GM23338 (cell line): Measurements from ENCODE around the gene EFCAB6. TPM values are rescaled to one million over a fixed set of nuclear protein-coding genes. Genes with fewer than 3 reads are reported as not detected.

Experiments
- ATAC-seq: fragments of 200-7000 bp; cut with Tn5 transposase; 3 replicates; pipeline ENCODE4 v1.9.1; 2020
- DNase-seq: peaks from one replicate; pipeline ENCODE4 v3.0.0-alpha.2; 2015; ENCODE audit warnings: low spot score
- H2AFZ ChIP-seq: fragments of 200-600 bp; sonication (generic); 2 replicates; pipeline ENCODE4 v1.8.0; 2016; ENCODE audit warnings: antibody characterized with exemption, mild to moderate bottlenecking, moderate library complexity
- H3F3A ChIP-seq: fragments of 200-600 bp; sonication (generic); replicated peaks from 2 replicates; pipeline ENCODE4 v1.8.0; 2017; ENCODE audit warnings: antibody characterized with exemption, mixed run types, low read depth
- H3K27ac ChIP-seq: fragments of 200-600 bp; sonication (generic); 2 replicates; pipeline ENCODE4 v1.6.1; 2016; ENCODE audit warnings: low read depth
- H3K27me3 ChIP-seq: fragments of 200-600 bp; sonication (generic); 2 replicates; pipeline ENCODE4 v1.8.0; 2016; ENCODE audit warnings: mild to moderate bottlenecking, mixed run types, moderate library complexity; ENCODE audit not compliant: insufficient read depth
- H3K36me3 ChIP-seq: fragments of 200-600 bp; sonication (generic); 2 replicates; pipeline ENCODE4 v1.8.0; 2016; ENCODE audit warnings: mild to moderate bottlenecking; ENCODE audit not compliant: insufficient read depth
- H3K4me1 ChIP-seq: fragments of 200-600 bp; sonication (generic); 2 replicates; pipeline ENCODE4 v1.8.0; 2016; ENCODE audit warnings: mild to moderate bottlenecking, moderate library complexity; ENCODE audit not compliant: insufficient read depth
- H3K4me2 ChIP-seq: fragments of 200-600 bp; sonication (generic); 2 replicates; pipeline ENCODE4 v1.7.1; 2017; ENCODE audit warnings: mixed run types
- H3K4me3 ChIP-seq: fragments of 200-600 bp; sonication (generic); 2 replicates; pipeline ENCODE4 v1.6.1; 2016; ENCODE audit warnings: mixed run types
- H3K79me2 ChIP-seq: fragments of 200-600 bp; sonication (generic); replicated peaks from 2 replicates; pipeline ENCODE4 v1.8.0; 2017; ENCODE audit warnings: mild to moderate bottlenecking; ENCODE audit not compliant: insufficient read depth
- H3K9me2 ChIP-seq: fragments of 200-600 bp; sonication (generic); 2 replicates; pipeline ENCODE4 v1.8.0; 2017; ENCODE audit not compliant: insufficient read depth
- H4K20me1 ChIP-seq: fragments of 200-600 bp; sonication (generic); replicated peaks from 2 replicates; pipeline ENCODE4 v1.8.0; 2017; ENCODE audit warnings: mild to moderate bottlenecking; ENCODE audit not compliant: insufficient read depth
- H3K27ac Mint-ChIP-seq: 2 replicates; pipeline ENCODE4 v1.8.0; 2020; ENCODE audit warnings: inconsistent platforms, mild to moderate bottlenecking, moderate library complexity, mixed read lengths
- H3K27me3 Mint-ChIP-seq: 3 replicates; pipeline ENCODE4 v1.8.0; 2022; ENCODE audit warnings: low read depth, mild to moderate bottlenecking, moderate library complexity, mixed read lengths, inconsistent platforms; ENCODE audit not compliant: insufficient read depth, poor library complexity
- H3K36me3 Mint-ChIP-seq: 3 replicates; pipeline ENCODE4 v1.8.0; 2021; ENCODE audit warnings: low read depth, mild to moderate bottlenecking, inconsistent platforms, moderate library complexity, mixed read lengths
- H3K4me1 Mint-ChIP-seq: 3 replicates; pipeline ENCODE4 v1.8.0; 2020; ENCODE audit warnings: mild to moderate bottlenecking, inconsistent platforms, mixed read lengths
- H3K4me3 Mint-ChIP-seq: 3 replicates; pipeline ENCODE4 v1.8.0; 2021; ENCODE audit warnings: moderate library complexity, mild to moderate bottlenecking, inconsistent platforms, mixed read lengths
- H3K9me3 Mint-ChIP-seq: 3 replicates; pipeline ENCODE4 v1.8.0; 2020; ENCODE audit warnings: moderate library complexity, mild to moderate bottlenecking, inconsistent platforms, mixed read lengths
- CREB1 ChIP-seq: fragments of 250-450 bp; sonication (Bioruptor Pico); IDR thresholded peaks from 2 replicates; pipeline ENCODE4 v1.5.0; 2020; ENCODE audit warnings: low read depth, mild to moderate bottlenecking, moderate library complexity
- EZH2 ChIP-seq: fragments of 200-600 bp; sonication (generic); IDR thresholded peaks from one replicate; pipeline ENCODE4 v1.8.0; 2017; ENCODE audit warnings: antibody characterized with exemption, mild to moderate bottlenecking, low read depth; ENCODE audit not compliant: unreplicated experiment
- EZH2phosphoT487 ChIP-seq: fragments of 200-600 bp; sonication (generic); IDR thresholded peaks from one replicate; pipeline ENCODE4 v1.8.1; 2018; ENCODE audit warnings: antibody characterized with exemption; ENCODE audit not compliant: unreplicated experiment
- JUNB ChIP-seq: IDR thresholded peaks from one replicate; pipeline ENCODE4 v1.6.1; 2016; ENCODE audit warnings: antibody characterized with exemption; ENCODE audit not compliant: unreplicated experiment
- NANOG ChIP-seq: IDR thresholded peaks from 2 replicates; pipeline ENCODE4 v1.6.1; 2016; ENCODE audit warnings: antibody characterized with exemption, borderline replicate concordance
- POLR2AphosphoS5 ChIP-seq: IDR thresholded peaks from 2 replicates; pipeline ENCODE4 v1.6.1; 2016; ENCODE audit warnings: antibody characterized with exemption, low read depth
- STAT1 ChIP-seq: IDR thresholded peaks from one replicate; pipeline ENCODE4 v1.6.1; 2016; ENCODE audit warnings: antibody characterized with exemption; ENCODE audit not compliant: unreplicated experiment
- ZNF114 ChIP-seq: fragments of 250-450 bp; sonication (Bioruptor Pico); IDR thresholded peaks from 2 replicates; pipeline ENCODE4 v1.5.0; 2020; ENCODE audit warnings: mild to moderate bottlenecking, moderate library complexity
- ZNF331 ChIP-seq: fragments of 250-450 bp; sonication (Bioruptor Pico); IDR thresholded peaks from 2 replicates; pipeline ENCODE4 v1.5.0; 2020; ENCODE audit warnings: low read depth, mild to moderate bottlenecking, moderate library complexity
- polyA plus RNA-seq: library from polyadenylated mRNA; unstranded; fragments of >200 nt; fragmentation: Nextera tagmentation; extraction: Ambion mirVana; gene quantifications from 2 replicates; pipeline ENCODE4 v1.2.1, GENCODE V29; 2016
- total RNA-seq: library from RNA; depleted of rRNA; stranded (reverse); fragments of >200 nt; shearing (Covaris generic); gene quantifications from 2 replicates; pipeline ENCODE4 v1.2.3, GENCODE V29; 2014
- TF ChIP-seq, protein P1 (sequence below): fragments of 250-450 bp; sonication (Bioruptor Pico); IDR thresholded peaks from 2 replicates; pipeline ENCODE4 v1.5.0; 2020; ENCODE audit warnings: mild to moderate bottlenecking, moderate library complexity
- TF ChIP-seq, protein P2 (sequence below): IDR thresholded peaks from 2 replicates; pipeline ENCODE4 v1.6.1; 2016; ENCODE audit warnings: antibody characterized with exemption
- TF ChIP-seq, protein P3 (sequence below), 2 experiments: fragments of 200-600 bp in 1 of 2; sonication (generic) in 1 of 2; conservative IDR thresholded peaks; 2 replicates each; pipeline versions ENCODE4 v1.5.1 to v1.6.1; 2016 to 2017; ENCODE audit warnings: antibody characterized with exemption in 2 of 2, low read depth in 2 of 2, mild to moderate bottlenecking in 2 of 2, moderate library complexity in 1 of 2
- TF ChIP-seq, protein P4 (sequence below): IDR thresholded peaks from one replicate; pipeline ENCODE4 v1.6.1; 2018; ENCODE audit warnings: antibody characterized with exemption; ENCODE audit not compliant: unreplicated experiment

EFCAB6 gene
- total and polyA plus RNA-seq, 2 experiments from 2014 or later = 1.1 to 1.8 TPM

DNA sequence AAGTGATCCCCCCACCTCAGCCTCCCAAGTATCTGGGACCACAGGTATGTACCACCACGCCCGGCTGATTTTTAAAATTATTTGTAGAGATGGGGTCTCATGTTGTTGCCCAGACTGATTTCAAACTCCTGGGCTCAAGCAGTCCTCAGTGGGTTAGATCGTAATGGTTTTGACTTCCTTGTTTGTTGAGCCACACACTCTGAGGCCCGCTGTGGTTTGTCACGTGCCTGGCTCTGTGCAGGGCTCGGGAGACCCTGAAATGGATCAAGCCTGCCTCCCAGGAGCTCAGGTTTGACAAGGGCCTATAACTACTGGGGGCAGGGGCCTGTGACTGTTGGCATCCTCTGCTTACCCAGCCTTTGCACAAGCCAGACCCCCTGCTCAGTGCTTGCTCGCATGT is 332.1 kb downstream of the EFCAB6 start:
- H3K36me3 ChIP-seq = no peaks in the 10 kb centered on the region
- Mint-ChIP-seq H3K27me3 (peaks cover 8% of the 10 kb centered on the region), H3K27ac (no peak overlapping the region), H3K4me1 (peaks cover 13% of the 10 kb centered on the region), H3K9me3 (no peaks in the 10 kb centered on the region), H3K4me3 (no peak overlapping the region), H3K36me3 (no peaks in the 10 kb centered on the region)
- ATAC-seq = no peak
- H2AFZ ChIP-seq = no peak overlapping the region
- H4K20me1 ChIP-seq = no peaks in the 10 kb centered on the region
- H3K4me2 ChIP-seq = no peak overlapping the region
- DNase-seq = no peak
- no peaks in the 10 kb centered on the region for H3F3A ChIP-seq
- no peaks in the 10 kb centered on the region for H3K79me2 ChIP-seq
- H3K4me1 ChIP-seq = peaks cover 10% of the 10 kb centered on the region; the same call in 1 of the 2 replicates
- H3K27ac ChIP-seq = no peak overlapping the region
- TF ChIP-seq STAT1 (no peak), NANOG (no peak), POLR2AphosphoS5 (no peak), JUNB (no peak), ZNF331 (no peak), ZNF114 (no peak), CREB1 (CRISPR knock-in tag) (no peak), EZH2 (no peak), EZH2phosphoT487 (no peak)
- TF ChIP-seq, protein P1, sequence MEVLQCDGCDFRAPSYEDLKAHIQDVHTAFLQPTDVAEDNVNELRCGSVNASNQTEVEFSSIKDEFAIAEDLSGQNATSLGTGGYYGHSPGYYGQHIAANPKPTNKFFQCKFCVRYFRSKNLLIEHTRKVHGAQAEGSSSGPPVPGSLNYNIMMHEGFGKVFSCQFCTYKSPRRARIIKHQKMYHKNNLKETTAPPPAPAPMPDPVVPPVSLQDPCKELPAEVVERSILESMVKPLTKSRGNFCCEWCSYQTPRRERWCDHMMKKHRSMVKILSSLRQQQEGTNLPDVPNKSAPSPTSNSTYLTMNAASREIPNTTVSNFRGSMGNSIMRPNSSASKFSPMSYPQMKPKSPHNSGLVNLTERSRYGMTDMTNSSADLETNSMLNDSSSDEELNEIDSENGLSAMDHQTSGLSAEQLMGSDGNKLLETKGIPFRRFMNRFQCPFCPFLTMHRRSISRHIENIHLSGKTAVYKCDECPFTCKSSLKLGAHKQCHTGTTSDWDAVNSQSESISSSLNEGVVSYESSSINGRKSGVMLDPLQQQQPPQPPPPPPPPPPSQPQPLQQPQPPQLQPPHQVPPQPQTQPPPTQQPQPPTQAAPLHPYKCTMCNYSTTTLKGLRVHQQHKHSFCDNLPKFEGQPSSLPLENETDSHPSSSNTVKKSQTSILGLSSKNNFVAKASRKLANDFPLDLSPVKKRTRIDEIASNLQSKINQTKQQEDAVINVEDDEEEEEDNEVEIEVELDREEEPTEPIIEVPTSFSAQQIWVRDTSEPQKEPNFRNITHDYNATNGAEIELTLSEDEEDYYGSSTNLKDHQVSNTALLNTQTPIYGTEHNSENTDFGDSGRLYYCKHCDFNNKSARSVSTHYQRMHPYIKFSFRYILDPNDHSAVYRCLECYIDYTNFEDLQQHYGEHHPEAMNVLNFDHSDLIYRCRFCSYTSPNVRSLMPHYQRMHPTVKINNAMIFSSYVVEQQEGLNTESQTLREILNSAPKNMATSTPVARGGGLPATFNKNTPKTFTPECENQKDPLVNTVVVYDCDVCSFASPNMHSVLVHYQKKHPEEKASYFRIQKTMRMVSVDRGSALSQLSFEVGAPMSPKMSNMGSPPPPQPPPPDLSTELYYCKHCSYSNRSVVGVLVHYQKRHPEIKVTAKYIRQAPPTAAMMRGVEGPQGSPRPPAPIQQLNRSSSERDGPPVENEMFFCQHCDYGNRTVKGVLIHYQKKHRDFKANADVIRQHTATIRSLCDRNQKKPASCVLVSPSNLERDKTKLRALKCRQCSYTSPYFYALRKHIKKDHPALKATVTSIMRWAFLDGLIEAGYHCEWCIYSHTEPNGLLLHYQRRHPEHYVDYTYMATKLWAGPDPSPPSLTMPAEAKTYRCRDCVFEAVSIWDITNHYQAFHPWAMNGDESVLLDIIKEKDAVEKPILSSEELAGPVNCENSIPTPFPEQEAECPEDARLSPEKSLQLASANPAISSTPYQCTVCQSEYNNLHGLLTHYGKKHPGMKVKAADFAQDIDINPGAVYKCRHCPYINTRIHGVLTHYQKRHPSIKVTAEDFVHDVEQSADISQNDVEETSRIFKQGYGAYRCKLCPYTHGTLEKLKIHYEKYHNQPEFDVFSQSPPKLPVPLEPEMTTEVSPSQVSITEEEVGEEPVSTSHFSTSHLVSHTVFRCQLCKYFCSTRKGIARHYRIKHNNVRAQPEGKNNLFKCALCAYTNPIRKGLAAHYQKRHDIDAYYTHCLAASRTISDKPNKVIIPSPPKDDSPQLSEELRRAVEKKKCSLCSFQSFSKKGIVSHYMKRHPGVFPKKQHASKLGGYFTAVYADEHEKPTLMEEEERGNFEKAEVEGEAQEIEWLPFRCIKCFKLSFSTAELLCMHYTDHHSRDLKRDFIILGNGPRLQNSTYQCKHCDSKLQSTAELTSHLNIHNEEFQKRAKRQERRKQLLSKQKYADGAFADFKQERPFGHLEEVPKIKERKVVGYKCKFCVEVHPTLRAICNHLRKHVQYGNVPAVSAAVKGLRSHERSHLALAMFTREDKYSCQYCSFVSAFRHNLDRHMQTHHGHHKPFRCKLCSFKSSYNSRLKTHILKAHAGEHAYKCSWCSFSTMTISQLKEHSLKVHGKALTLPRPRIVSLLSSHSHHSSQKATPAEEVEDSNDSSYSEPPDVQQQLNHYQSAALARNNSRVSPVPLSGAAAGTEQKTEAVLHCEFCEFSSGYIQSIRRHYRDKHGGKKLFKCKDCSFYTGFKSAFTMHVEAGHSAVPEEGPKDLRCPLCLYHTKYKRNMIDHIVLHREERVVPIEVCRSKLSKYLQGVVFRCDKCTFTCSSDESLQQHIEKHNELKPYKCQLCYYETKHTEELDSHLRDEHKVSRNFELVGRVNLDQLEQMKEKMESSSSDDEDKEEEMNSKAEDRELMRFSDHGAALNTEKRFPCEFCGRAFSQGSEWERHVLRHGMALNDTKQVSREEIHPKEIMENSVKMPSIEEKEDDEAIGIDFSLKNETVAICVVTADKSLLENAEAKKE (CRISPR knock-in tag) = no peak
- TF ChIP-seq, protein P2, sequence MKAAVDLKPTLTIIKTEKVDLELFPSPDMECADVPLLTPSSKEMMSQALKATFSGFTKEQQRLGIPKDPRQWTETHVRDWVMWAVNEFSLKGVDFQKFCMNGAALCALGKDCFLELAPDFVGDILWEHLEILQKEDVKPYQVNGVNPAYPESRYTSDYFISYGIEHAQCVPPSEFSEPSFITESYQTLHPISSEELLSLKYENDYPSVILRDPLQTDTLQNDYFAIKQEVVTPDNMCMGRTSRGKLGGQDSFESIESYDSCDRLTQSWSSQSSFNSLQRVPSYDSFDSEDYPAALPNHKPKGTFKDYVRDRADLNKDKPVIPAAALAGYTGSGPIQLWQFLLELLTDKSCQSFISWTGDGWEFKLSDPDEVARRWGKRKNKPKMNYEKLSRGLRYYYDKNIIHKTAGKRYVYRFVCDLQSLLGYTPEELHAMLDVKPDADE = no peak
- TF ChIP-seq, protein P3, sequence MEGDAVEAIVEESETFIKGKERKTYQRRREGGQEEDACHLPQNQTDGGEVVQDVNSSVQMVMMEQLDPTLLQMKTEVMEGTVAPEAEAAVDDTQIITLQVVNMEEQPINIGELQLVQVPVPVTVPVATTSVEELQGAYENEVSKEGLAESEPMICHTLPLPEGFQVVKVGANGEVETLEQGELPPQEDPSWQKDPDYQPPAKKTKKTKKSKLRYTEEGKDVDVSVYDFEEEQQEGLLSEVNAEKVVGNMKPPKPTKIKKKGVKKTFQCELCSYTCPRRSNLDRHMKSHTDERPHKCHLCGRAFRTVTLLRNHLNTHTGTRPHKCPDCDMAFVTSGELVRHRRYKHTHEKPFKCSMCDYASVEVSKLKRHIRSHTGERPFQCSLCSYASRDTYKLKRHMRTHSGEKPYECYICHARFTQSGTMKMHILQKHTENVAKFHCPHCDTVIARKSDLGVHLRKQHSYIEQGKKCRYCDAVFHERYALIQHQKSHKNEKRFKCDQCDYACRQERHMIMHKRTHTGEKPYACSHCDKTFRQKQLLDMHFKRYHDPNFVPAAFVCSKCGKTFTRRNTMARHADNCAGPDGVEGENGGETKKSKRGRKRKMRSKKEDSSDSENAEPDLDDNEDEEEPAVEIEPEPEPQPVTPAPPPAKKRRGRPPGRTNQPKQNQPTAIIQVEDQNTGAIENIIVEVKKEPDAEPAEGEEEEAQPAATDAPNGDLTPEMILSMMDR (conservative IDR thresholded peaks at IDR 0.05; ENCODE audit: low read depth in 2 of 2) = no peak
- TF ChIP-seq, protein P4, sequence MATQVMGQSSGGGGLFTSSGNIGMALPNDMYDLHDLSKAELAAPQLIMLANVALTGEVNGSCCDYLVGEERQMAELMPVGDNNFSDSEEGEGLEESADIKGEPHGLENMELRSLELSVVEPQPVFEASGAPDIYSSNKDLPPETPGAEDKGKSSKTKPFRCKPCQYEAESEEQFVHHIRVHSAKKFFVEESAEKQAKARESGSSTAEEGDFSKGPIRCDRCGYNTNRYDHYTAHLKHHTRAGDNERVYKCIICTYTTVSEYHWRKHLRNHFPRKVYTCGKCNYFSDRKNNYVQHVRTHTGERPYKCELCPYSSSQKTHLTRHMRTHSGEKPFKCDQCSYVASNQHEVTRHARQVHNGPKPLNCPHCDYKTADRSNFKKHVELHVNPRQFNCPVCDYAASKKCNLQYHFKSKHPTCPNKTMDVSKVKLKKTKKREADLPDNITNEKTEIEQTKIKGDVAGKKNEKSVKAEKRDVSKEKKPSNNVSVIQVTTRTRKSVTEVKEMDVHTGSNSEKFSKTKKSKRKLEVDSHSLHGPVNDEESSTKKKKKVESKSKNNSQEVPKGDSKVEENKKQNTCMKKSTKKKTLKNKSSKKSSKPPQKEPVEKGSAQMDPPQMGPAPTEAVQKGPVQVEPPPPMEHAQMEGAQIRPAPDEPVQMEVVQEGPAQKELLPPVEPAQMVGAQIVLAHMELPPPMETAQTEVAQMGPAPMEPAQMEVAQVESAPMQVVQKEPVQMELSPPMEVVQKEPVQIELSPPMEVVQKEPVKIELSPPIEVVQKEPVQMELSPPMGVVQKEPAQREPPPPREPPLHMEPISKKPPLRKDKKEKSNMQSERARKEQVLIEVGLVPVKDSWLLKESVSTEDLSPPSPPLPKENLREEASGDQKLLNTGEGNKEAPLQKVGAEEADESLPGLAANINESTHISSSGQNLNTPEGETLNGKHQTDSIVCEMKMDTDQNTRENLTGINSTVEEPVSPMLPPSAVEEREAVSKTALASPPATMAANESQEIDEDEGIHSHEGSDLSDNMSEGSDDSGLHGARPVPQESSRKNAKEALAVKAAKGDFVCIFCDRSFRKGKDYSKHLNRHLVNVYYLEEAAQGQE = no peak
- no peaks in the 10 kb centered on the region for H3K27me3 ChIP-seq
- no peaks in the 10 kb centered on the region for H3K9me2 ChIP-seq
- no peak overlapping the region for H3K4me3 ChIP-seq
